Measurements from ENCODE around the gene DCC. TPM values are rescaled to one million over a fixed set of nuclear protein-coding genes. Genes with fewer than 3 reads are reported as not detected.

Gene DCC
- total RNA-seq, 1 experiment from 2014 or later = not detected

DNA sequence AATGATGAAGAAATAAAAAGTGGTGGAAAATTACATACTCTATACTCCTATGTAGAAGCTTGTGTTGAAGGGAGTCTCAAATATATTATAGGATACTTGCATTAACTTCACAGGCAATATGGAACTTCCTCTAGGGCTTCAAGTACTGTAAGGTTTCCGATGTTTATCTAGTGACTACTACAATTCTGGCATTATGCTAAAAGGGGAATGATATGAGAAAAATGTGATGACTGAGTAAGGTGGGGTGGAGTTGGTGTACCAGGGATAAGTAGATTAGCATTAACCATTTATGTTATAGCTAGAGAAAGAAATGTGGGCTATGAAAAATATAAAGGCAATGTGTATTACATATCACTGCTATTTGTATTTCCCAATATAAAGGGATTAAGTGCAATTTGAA, 229.5 kb downstream of the DCC start:
- no peak for ATAC-seq
- no TSS peak for BruUV-seq (replicated peaks)

GRCh38 chr18:52570975-52571374, 231.0 kb downstream of the DCC start:
- intact Hi-C loops (cut with micrococcal nuclease) = no loop called here
- CTCF ChIA-PET = no interaction called here
- H3K4me2 ChIP-seq (ENCODE audit: low read length) = peak overlapping the region; percentile 16; the same call in 1 of the 2 replicates

More for the DNA sequence above, 229.5 kb downstream of the DCC start:
- no peaks in the 10 kb centered on the region for H3F3A ChIP-seq (ENCODE audit: low read length, unreplicated experiment)
- H3K9me2 ChIP-seq (replicated peaks; ENCODE audit: low read length) = no peaks in the 10 kb centered on the region
- H3K4me1 ChIP-seq (ENCODE audit: insufficient read depth, low read length) = peaks cover 5% of the 10 kb centered on the region; the same call in 1 of the 2 replicates
- no peak overlapping the region for H3K27ac ChIP-seq (ENCODE audit: low read length)
- H2AFZ ChIP-seq (ENCODE audit: low read length) = no peak overlapping the region
- TF ChIP-seq EZH2phosphoT487 (IDR thresholded peaks at IDR 0.05; ENCODE audit: borderline replicate concordance, low read length) (no peak), EZH2 (IDR thresholded peaks at IDR 0.05; ENCODE audit: low read length, unreplicated experiment) (no peak)
- TF ChIP-seq, protein P1, sequence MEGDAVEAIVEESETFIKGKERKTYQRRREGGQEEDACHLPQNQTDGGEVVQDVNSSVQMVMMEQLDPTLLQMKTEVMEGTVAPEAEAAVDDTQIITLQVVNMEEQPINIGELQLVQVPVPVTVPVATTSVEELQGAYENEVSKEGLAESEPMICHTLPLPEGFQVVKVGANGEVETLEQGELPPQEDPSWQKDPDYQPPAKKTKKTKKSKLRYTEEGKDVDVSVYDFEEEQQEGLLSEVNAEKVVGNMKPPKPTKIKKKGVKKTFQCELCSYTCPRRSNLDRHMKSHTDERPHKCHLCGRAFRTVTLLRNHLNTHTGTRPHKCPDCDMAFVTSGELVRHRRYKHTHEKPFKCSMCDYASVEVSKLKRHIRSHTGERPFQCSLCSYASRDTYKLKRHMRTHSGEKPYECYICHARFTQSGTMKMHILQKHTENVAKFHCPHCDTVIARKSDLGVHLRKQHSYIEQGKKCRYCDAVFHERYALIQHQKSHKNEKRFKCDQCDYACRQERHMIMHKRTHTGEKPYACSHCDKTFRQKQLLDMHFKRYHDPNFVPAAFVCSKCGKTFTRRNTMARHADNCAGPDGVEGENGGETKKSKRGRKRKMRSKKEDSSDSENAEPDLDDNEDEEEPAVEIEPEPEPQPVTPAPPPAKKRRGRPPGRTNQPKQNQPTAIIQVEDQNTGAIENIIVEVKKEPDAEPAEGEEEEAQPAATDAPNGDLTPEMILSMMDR (conservative IDR thresholded peaks at IDR 0.05; ENCODE audit: low read depth, low read length) = no peak
- no peak overlapping the region for H3K4me3 ChIP-seq (ENCODE audit: low read length)
- no peaks in the 10 kb centered on the region for H3K36me3 ChIP-seq (ENCODE audit: low read depth, low read length)
- H3K79me2 ChIP-seq (ENCODE audit: low read length) = no peaks in the 10 kb centered on the region
- ChIA-PET POLR2A (ENCODE audit: unreplicated experiment) (no interaction called here), CTCF (no interaction called here)
- H4K20me1 ChIP-seq (ENCODE audit: low read length) = no peaks in the 10 kb centered on the region
- no peak overlapping the region for H3K9ac ChIP-seq (ENCODE audit: low read length)
- peak; percentile 70 for DNase-seq
- intact Hi-C loops (cut with micrococcal nuclease) = no loop called here
- no peaks in the 10 kb centered on the region for H3K27me3 ChIP-seq (ENCODE audit: low read length)
- H3K9me3 ChIP-seq (ENCODE audit: low read length) = no peaks in the 10 kb centered on the region
- H3K4me2 ChIP-seq (ENCODE audit: low read length) = peak overlapping the region; percentile 18; the same call in 1 of the 2 replicates

More at GRCh38 chr18:52570975-52571374, 231.0 kb downstream of the DCC start:
- no TSS peak for BruUV-seq (replicated peaks)
- Histone ChIP-seq H2AFZ (ENCODE audit: low read length) (no peak overlapping the region), H3F3A (ENCODE audit: low read length, unreplicated experiment) (no peaks in the 10 kb centered on the region), H4K20me1 (ENCODE audit: low read length) (no peaks in the 10 kb centered on the region), H3K9me3 (ENCODE audit: low read length) (no peaks in the 10 kb centered on the region), H3K79me2 (ENCODE audit: low read length) (no peaks in the 10 kb centered on the region), H3K9ac (ENCODE audit: low read length) (no peak overlapping the region), H3K9me2 (replicated peaks; ENCODE audit: low read length) (no peaks in the 10 kb centered on the region), H3K4me1 (ENCODE audit: insufficient read depth, low read length) (peaks cover 5% of the 10 kb centered on the region; the same call in 1 of the 2 replicates), H3K4me3 (ENCODE audit: low read length) (no peak overlapping the region), H3K27me3 (ENCODE audit: low read length) (no peaks in the 10 kb centered on the region), H3K27ac (ENCODE audit: low read length) (no peak overlapping the region), H3K36me3 (ENCODE audit: low read depth, low read length) (no peaks in the 10 kb centered on the region)
- no peak for ATAC-seq
- TF ChIP-seq, protein P1 (conservative IDR thresholded peaks at IDR 0.05; ENCODE audit: low read depth, low read length) = no peak
- TF ChIP-seq EZH2phosphoT487 (IDR thresholded peaks at IDR 0.05; ENCODE audit: borderline replicate concordance, low read length) = no peak
- no peak for TF ChIP-seq EZH2 (IDR thresholded peaks at IDR 0.05; ENCODE audit: low read length, unreplicated experiment)
- POLR2A ChIA-PET (ENCODE audit: unreplicated experiment) = no interaction called here
- DNase-seq = peak; percentile 45

All from PC-3 (cell line).